Measurements from ENCODE around the gene TXNIP. TPM values are rescaled to one million over a fixed set of nuclear protein-coding genes. Genes with fewer than 3 reads are reported as not detected.

Gene TXNIP
- total RNA-seq, 1 donor from 2014 or later: 39.1 TPM

DNA sequence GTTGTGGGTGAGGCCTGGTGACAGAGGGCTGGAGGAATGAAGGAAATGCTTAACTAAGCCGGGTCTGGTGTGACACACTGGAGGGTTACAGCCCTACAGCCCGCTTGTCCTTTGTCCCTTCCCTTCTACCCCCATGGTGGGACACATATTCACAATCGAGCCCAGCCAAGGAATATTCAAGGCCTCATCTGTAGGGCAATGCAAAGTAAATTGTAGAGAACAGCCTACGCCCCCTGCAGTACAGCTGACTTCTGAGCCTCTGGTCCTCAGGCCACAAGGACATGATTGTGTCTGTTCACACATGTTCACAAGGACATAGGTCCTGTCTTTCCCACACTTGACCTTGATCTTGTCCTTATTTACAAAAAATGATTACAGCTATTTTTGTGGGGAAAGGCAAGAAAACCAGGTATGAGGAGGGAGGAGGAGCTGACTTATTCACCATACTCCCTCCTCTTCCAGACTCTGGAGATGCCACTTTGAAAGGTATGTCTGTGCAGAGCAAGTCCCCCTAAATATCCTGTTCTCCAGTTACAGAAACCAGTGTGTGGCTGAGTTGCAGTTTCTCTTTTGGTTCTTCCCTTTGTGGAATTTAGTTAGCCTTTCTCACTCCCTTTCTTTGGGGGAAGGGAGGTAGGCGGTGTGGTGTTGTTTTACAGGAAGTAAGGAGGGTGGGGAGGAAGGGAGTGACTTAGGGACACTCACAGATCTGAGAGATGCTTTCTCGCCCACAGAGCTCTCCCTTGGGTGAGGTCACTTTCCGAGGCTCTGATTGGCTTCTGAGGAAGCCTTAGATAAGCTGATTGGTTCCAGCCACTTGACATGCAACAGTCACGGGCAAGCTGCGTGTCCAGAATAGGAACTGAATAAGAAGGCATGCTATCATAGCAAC is 17.3 kb downstream of the TXNIP start:
- intact Hi-C loops (cut with micrococcal nuclease): loop anchor here (1.0 kb wide), 4 partner anchors 15 to 56 kb away; partner anchors contain the start of genes ANKRD34A, POLR3GL and RBM8A
- Mint-ChIP-seq H3K4me3 (ENCODE audit: low read depth) (no peak overlapping the region), H3K9me3 (no peaks in the 10 kb centered on the region), H3K27me3 (ENCODE audit: low read depth) (no peaks in the 10 kb centered on the region), H3K4me1 (ENCODE audit: low read depth) (peaks cover 31% of the 10 kb centered on the region), H3K36me3 (ENCODE audit: low read depth) (no peaks in the 10 kb centered on the region), H3K27ac (no peak overlapping the region)
- DNase-seq (ENCODE audit: low spot score): peak; percentile 84

DNA sequence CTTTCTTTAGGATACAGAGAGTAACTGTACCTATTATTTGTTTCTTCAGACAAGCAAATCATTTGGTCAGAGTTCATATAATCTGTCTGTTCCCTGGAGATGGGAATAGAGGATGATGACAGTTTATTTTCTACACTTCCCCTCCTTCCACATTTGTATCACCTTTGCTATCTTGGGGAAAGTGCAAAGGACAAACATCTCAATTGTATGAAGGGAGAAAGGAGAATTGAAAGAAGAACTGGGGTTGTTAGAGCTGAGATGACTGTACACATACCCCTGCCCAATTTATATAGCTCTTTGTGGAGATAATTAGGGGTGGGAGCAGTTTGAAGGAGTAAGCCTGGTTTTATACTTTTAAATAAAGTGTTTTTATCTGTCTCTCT is 17.9 kb downstream of the TXNIP start:
- H3K4me3 Mint-ChIP-seq (ENCODE audit: low read depth): peak overlapping the region; percentile 43
- no peaks in the 10 kb centered on the region for H3K9me3 Mint-ChIP-seq
- DNase-seq (ENCODE audit: low spot score): no peak
- H3K27me3 Mint-ChIP-seq (ENCODE audit: low read depth): no peaks in the 10 kb centered on the region
- H3K27ac Mint-ChIP-seq: no peak overlapping the region
- intact Hi-C loops (cut with micrococcal nuclease): no loop called here
- no peaks in the 10 kb centered on the region for H3K36me3 Mint-ChIP-seq (ENCODE audit: low read depth)
- peaks cover 28% of the 10 kb centered on the region for H3K4me1 Mint-ChIP-seq (ENCODE audit: low read depth)

DNA sequence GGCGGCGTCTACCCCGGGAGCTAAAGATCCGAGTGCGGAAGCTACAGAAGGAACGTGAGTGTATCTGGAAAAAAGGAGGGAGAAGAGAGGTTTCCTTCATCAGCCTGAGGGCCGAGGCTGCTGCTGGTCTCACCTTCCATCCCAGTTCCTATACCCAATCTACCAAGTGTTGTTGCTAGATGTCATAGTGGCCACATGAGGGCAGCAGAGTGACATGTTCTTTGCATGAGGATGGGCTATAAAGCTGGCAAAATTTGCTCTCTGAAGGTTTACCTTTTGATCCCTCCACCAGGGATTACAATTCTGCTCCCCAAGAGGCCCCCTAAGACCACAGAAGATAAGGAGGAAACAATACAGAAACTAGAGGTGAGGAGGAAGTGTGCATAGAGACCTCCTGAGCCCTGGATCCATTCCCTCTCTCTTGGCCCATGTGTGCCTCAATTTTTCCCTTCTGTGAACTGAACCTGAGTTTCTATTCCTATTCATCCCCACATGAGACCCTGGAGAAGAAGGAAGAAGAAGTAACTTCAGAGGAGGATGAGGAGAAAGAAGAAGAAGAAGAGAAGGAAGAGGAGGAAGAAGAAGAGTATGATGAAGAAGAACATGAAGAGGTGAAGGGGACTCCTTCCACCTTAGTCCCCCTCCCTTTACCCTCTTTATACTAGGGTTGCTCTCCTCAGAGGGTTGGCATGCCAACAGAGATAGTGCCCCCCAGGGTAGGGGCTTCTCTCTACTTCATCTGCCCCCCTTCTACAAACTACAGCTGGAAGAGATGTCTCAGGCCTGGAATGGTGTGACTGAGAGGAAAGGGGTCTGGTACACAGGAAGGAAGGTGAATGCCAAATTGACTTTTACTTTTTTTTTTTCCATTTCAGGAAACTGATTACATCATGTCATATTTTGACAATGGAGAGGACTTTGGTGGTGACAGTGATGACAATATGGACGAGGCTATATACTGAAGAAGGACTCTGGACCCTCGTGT is 18.6 kb downstream of the TXNIP start:
- H3K27me3 Mint-ChIP-seq (ENCODE audit: low read depth): no peaks in the 10 kb centered on the region
- H3K4me1 Mint-ChIP-seq (ENCODE audit: low read depth): peaks cover 22% of the 10 kb centered on the region
- H3K36me3 Mint-ChIP-seq (ENCODE audit: low read depth): no peaks in the 10 kb centered on the region
- H3K9me3 Mint-ChIP-seq: no peaks in the 10 kb centered on the region
- intact Hi-C loops (cut with micrococcal nuclease): loop anchor here (1.0 kb wide), 2 partner anchors 30 to 36 kb away; no protein-coding TSS in a partner anchor
- H3K27ac Mint-ChIP-seq: no peak overlapping the region
- peak; percentile 60 for DNase-seq (ENCODE audit: low spot score)
- H3K4me3 Mint-ChIP-seq (ENCODE audit: low read depth): peak overlapping the region; percentile 43

DNA sequence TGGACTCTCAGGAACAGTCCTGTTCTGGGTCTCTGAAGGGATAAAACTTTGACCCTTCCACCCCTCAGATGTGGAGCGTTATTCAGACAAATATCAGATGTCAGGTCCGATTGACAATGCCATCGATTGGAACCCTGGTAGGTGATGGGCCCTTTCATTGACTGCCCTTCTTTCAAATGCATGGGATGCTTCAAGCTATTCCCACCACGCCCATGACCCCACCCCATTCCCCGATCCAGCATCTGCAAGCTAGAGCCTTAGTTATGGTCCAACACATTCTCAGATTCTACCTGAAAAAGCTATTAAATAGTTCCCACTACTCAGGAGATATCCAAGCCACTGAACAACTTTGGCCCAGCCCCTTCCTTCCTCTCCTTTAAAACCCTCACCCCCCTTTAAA is 19.4 kb downstream of the TXNIP start:
- Mint-ChIP-seq H3K4me3 (ENCODE audit: low read depth) (no peak overlapping the region), H3K36me3 (ENCODE audit: low read depth) (no peaks in the 10 kb centered on the region), H3K27me3 (ENCODE audit: low read depth) (no peaks in the 10 kb centered on the region), H3K9me3 (no peaks in the 10 kb centered on the region), H3K27ac (no peak overlapping the region), H3K4me1 (ENCODE audit: low read depth) (peaks cover 15% of the 10 kb centered on the region)
- intact Hi-C loops (cut with micrococcal nuclease): loop anchor here (1.0 kb wide), 2 partner anchors 30 to 36 kb away; no protein-coding TSS in a partner anchor
- DNase-seq (ENCODE audit: low spot score): no peak

DNA sequence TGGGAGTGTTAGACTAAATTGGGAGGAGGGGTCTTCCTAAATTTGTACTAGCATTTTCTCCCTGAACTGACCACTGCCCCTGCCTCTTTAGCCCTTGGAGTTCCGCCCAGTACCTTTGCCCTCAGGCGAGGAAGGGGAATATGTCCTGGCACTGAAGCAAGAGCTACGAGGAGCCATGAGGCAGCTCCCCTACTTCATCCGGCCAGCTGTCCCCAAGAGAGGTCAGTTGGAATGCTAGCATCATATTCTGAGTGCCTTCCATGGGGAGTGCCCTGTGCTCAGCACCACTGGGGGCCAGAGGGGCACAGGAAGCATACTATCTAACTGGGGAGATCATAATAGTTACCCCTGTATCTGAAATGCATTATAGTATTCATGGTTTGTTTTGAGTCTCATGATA is 21.2 kb downstream of the TXNIP start:
- no peak overlapping the region for H3K4me3 Mint-ChIP-seq (ENCODE audit: low read depth)

DNA sequence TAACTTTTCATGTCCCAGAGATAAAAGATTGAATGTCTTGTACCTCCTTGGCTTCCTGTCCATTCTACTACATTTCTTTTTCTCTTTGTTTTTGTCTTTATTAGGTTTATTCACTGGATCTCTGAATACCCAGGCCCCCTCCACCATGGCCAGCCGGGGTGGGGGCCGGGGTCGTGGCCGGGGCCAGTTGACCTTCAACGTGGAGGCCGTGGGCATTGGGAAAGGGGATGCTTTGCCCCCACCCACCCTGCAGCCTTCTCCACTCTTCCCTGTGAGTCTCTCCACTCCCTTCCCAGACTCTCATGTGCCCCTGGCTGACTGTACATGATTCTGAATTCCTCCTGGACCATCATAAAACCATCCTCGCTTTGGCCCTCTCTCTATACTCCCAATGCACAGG is 21.7 kb downstream of the TXNIP start:
- intact Hi-C loops (cut with micrococcal nuclease): no loop called here
- H3K9me3 Mint-ChIP-seq: no peaks in the 10 kb centered on the region
- DNase-seq (ENCODE audit: low spot score): no peak
- H3K36me3 Mint-ChIP-seq (ENCODE audit: low read depth): peaks cover 3% of the 10 kb centered on the region
- H3K27ac Mint-ChIP-seq: no peak overlapping the region
- H3K4me1 Mint-ChIP-seq (ENCODE audit: low read depth): peaks cover 7% of the 10 kb centered on the region
- no peak overlapping the region for H3K4me3 Mint-ChIP-seq (ENCODE audit: low read depth)
- H3K27me3 Mint-ChIP-seq (ENCODE audit: low read depth): no peaks in the 10 kb centered on the region

More for the DNA sequence above, 21.2 kb downstream of the TXNIP start:
- Mint-ChIP-seq H3K27me3 (ENCODE audit: low read depth) (no peaks in the 10 kb centered on the region), H3K36me3 (ENCODE audit: low read depth) (no peaks in the 10 kb centered on the region), H3K4me1 (ENCODE audit: low read depth) (peaks cover 5% of the 10 kb centered on the region), H3K9me3 (no peaks in the 10 kb centered on the region), H3K27ac (peak overlapping the region; percentile 8)
- intact Hi-C loops (cut with micrococcal nuclease): no loop called here
- no peak for DNase-seq (ENCODE audit: low spot score)

DNA sequence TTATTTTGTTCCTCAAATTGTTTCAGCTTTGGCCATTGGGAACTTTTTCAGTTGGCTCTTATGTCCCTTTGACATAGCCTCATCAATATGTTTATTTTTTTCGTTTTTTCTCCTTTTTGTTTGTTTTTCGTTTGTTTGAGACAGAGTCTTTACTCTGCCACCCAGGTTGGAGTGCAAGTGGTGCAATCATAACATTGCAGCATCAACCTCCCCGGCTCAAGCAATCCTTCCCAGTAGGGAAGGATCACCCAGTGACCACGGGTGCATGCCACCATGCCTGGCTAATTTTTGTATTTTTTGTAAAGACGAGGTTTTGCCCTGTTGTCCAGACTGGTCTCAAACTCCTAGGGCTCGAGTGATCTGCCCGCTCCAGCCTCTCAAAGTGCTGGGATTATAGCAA is 23.8 kb downstream of the TXNIP start:
- intact Hi-C loops (cut with micrococcal nuclease): no loop called here
- no peak overlapping the region for H3K27ac Mint-ChIP-seq
- H3K36me3 Mint-ChIP-seq (ENCODE audit: low read depth): peaks cover 14% of the 10 kb centered on the region
- H3K9me3 Mint-ChIP-seq: peaks cover 7% of the 10 kb centered on the region
- peaks cover 7% of the 10 kb centered on the region for H3K4me1 Mint-ChIP-seq (ENCODE audit: low read depth)
- H3K27me3 Mint-ChIP-seq (ENCODE audit: low read depth): no peaks in the 10 kb centered on the region
- DNase-seq (ENCODE audit: low spot score): no peak
- H3K4me3 Mint-ChIP-seq (ENCODE audit: low read depth): no peak overlapping the region

DNA sequence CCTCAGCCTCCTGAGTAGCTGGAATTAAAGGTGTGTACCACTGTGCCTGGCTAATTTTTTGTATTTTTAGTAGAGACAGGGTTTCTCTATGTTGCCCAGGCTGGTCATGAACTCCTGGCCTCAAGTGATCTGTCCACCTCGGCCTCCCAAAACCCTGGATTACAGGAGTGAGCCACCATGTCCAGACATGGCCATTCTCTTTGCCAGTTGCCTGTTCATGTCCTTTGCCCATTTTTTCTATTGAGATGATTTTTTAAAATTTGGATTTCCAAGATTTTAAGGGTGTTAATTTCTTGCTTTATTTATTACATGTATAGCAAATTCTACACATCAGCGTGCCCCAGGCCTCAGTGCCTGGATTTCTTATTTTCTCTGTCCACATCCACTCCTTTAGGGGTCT is 29.1 kb downstream of the TXNIP start:
- Mint-ChIP-seq H3K36me3 (ENCODE audit: low read depth) (peaks cover 22% of the 10 kb centered on the region), H3K27ac (no peak overlapping the region), H3K27me3 (ENCODE audit: low read depth) (no peaks in the 10 kb centered on the region), H3K4me3 (ENCODE audit: low read depth) (no peak overlapping the region), H3K9me3 (peaks cover 15% of the 10 kb centered on the region), H3K4me1 (ENCODE audit: low read depth) (peaks cover 27% of the 10 kb centered on the region)
- intact Hi-C loops (cut with micrococcal nuclease): no loop called here
- DNase-seq (ENCODE audit: low spot score): no peak

DNA sequence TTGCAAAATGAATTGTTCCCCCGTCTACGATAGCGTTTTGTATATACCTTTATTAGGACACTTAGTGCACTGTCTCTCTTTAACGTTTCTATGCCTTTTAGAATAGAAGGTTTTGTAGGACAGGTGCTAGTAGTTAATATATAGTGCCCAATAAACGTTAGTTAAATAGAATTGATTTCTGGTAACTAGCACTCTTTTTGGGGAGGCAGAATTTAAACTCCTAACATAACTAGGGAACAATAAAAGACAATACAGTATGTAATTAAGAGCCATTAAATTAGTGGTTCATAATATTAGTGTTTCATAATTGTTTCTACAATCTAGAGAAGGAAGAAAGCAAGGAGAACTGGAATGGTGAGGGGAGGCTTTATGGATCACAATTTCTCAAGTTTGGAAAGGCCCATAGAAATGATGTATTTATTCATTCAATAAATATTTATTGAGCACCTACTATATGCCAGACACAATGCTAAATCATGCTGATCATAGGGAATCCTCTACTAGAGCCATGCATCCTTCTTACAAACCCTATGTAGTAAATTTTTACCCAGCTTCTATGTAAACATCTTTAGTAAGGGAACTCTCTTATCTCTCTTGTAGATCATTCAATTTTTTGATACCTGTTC is 31.1 kb downstream of the TXNIP start:
- Mint-ChIP-seq H3K27me3 (ENCODE audit: low read depth) (no peaks in the 10 kb centered on the region), H3K4me3 (ENCODE audit: low read depth) (peak overlapping the region; percentile 90), H3K9me3 (peaks cover 15% of the 10 kb centered on the region), H3K36me3 (ENCODE audit: low read depth) (peaks cover 22% of the 10 kb centered on the region), H3K4me1 (ENCODE audit: low read depth) (peaks cover 39% of the 10 kb centered on the region), H3K27ac (peak overlapping the region; percentile 81)
- DNase-seq (ENCODE audit: low spot score): no peak
- intact Hi-C loops (cut with micrococcal nuclease): loop anchor here (2.0 kb wide), 2 partner anchors 46 to 74 kb away; partner anchors contain the start of gene PEX11B

DNA sequence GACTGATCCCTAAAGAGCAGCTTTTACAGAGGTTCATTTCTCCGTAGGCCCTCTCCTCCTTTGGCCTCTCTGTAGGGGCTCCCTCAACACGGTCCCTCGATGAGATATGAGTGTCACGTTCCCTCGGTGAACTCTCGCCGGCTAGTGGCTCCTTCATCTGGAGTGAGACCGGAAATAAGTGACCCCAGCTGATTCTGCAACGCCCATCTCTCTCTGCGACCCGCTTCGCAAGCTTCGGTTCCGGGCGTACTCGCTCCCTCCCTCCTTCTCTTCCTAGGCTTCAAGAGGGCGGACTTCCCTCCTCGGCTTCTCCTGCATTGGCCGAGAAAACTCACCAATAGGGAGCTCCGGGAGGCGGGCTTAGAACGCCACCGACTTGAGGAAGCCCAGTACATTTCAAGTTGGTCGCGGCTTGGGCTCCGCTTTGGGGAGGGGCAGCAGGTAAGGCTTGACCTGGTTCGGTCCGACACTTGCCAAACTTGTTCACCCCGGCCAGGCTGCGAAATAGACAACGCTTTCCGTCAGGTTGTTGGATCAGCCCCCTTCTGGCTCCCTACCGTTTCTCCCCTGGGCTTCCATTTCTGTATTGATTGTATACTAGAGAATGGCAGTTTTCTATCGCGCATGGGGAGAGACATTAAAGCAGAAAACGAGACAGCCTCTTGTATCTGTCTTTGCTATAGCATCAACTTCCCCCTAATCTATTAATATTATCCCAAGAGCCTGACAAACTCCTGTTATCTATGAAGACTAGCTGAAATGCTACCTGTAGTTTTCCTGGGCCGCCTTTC is 31.9 kb downstream of the TXNIP start, which contains the start of the genes ANKRD34A and POLR3GL:
Gene ANKRD34A (minus strand): TSS at position 248 of the 791 bp plus-strand sequence. CDS start 2,816 bp downstream, outside the sequence.
Gene POLR3GL (plus strand): TSS at position 363 of the 791 bp plus-strand sequence. CDS start 10,176 bp downstream, outside the sequence.
- peak; percentile 90 for DNase-seq (ENCODE audit: low spot score)
- Mint-ChIP-seq H3K27me3 (ENCODE audit: low read depth) (no peaks in the 10 kb centered on the region), H3K36me3 (ENCODE audit: low read depth) (peaks cover 19% of the 10 kb centered on the region), H3K9me3 (peaks cover 15% of the 10 kb centered on the region), H3K27ac (peak within 1 kb of the TSS; percentile 81), H3K4me1 (ENCODE audit: low read depth) (peaks cover 39% of the 10 kb centered on the region), H3K4me3 (ENCODE audit: low read depth) (peak within 1 kb of the TSS; percentile 90)
- intact Hi-C loops (cut with micrococcal nuclease): loop anchor here (1.0 to 5.0 kb wide), 4 partner anchors 15 to 74 kb away; partner anchors contain the start of genes PEX11B and TXNIP

DNA sequence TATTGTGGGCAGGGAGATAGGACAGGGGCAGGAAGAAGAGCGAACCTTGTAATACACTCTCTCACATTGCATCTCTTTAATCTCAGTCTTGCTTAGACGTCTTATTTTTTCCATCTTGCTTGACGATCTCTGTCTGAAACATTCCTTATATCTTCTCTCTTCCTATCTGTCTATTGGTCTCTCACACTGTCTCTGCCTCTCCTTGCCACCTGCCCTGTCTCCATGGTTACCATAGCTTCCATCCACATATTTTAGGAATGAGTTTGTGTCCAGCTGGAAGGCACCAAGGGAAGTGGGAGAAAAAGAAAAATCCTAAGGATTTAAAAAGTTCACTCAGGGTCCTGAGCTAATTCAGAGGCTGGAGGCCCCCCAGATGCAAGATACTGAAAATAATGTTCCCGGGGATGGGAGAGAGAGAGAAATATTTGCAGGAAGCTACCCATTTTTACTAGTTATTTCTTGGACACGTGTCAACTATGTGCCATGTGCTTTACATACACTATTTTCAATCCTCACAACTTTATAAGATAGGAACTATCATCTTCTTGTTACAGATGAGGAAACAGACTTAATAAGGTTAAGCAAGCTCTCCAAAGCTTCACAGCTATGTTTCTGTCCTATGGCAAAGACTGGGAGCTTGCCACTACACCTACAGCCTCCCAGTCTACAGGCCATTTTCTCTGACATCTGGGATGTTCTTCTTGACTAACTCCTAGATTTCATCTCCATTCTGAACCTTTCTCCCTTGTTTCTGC is 32.9 kb downstream of the TXNIP start:
- Mint-ChIP-seq H3K36me3 (ENCODE audit: low read depth) (peaks cover 16% of the 10 kb centered on the region), H3K9me3 (peaks cover 15% of the 10 kb centered on the region), H3K4me1 (ENCODE audit: low read depth) (peaks cover 48% of the 10 kb centered on the region), H3K27me3 (ENCODE audit: low read depth) (no peaks in the 10 kb centered on the region), H3K27ac (peak overlapping the region; percentile 81), H3K4me3 (ENCODE audit: low read depth) (peak overlapping the region; percentile 90)
- intact Hi-C loops (cut with micrococcal nuclease): loop anchor here (1.0 to 5.0 kb wide), 4 partner anchors 16 to 75 kb away; partner anchors contain the start of genes PEX11B and TXNIP
- no peak for DNase-seq (ENCODE audit: low spot score)

Measured in activated T-helper 2 cell treated with anti-CD3 and anti-CD28 coated beads, Interferon-gamma antibody, Interleukin-2, Interleukin-4, amounts not matched to agents 10 μg/mL and 5 μg/mL and 100 μg/mL, durations not matched to agents 14 hours and 24 hours and 36 hours (primary cell).